Neural progenitor cell (in vitro differentiated cells): ENCODE results near the gene LYRM1.
"Not testable (repeated sequence)": the region's sequence is repeated elsewhere in the genome, so short reads cannot be mapped to it uniquely, and the experiment has no call there.

Experiments used
- CTCF ChIP-seq: fragments of 200-600 bp; sonication (generic); IDR thresholded peaks from 2 replicates; pipeline ENCODE4 v1.5.1; 2017; ENCODE audit warnings: antibody characterized with exemption, mild to moderate bottlenecking
- EZH2 ChIP-seq: fragments of 200-600 bp; sonication (generic); IDR thresholded peaks from 2 replicates; pipeline ENCODE4 v1.6.1; 2017; ENCODE audit warnings: antibody characterized with exemption, mild to moderate bottlenecking, moderate library complexity

GRCh38 chr16:20860995-20861394 lies 39.6 kb upstream of the LYRM1 start:
- TF ChIP-seq CTCF, EZH2: not testable (repeated sequence)
